ENCODE measurements around the gene ALG14.
A peak's percentile ranks its signal among the peaks of the same experiment; 100 is the strongest.

ALG14 gene

DNA sequence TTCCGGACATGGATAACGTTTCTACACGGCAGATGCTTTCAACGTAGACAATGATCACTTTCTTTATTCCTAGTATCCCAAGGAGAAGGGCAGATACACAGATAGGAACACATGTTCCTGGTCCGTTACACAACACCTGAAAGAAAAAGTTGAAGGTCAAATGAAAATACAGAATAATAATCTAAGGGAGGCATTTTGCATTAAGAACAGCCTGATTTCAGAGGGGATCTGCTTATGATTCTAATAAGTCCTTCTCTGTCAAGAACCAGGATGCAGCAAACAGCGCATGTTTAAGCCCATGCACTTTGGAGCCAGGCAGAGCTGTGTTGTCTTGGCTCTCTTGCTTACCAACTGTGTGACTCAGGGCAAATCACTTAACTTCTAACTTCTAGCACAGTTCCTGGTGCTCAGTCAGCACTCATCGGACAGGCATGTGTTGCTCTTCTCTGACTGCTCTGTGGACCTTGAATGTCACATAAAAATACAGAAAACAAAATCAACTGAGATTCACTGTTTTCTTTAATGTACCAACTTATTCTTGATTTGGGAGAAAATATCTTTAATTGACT lies 89.5 kb downstream of the ALG14 start:
- no peak overlapping the region for H3K4me3 ChIP-seq (ENCODE audit: low read depth, low read length)
- peak; percentile 72 for DNase-seq (ENCODE audit: low read depth, low spot score)
- in situ Hi-C loops (cut with HindIII; ENCODE audit: low sequenced_read_pairs) = no loop called here
- no peak for TF ChIP-seq CTCF (IDR thresholded peaks at IDR 0.05; ENCODE audit: low read depth, low read length)

DNA sequence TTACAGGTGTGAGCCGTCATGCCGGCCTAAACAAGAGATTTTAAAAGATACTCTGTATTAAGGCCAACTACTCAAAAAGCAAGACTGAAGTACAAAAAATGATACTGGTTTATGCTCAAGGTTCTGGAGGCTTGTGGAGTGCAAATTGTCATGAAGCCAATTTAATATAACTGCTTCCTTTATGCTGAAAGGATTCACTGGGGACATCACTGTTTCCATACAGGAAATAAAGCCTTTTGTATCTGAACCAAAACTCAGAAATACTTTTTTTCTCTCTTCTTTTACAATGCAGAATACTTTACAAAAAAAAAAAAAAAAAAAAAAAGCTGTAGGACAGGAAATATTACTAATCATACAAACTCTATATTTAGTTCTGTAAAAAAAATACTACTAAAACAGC lies 90.4 kb downstream of the ALG14 start:
- TF ChIP-seq CTCF (IDR thresholded peaks at IDR 0.05; ENCODE audit: low read depth, low read length) = no peak
- in situ Hi-C loops (cut with HindIII; ENCODE audit: low sequenced_read_pairs) = no loop called here
- DNase-seq (ENCODE audit: low read depth, low spot score) = no peak
- no peak overlapping the region for H3K4me3 ChIP-seq (ENCODE audit: low read depth, low read length)

GRCh38 chr1:94981575-94981973 lies 91.2 kb downstream of the ALG14 start:
- DNase-seq (ENCODE audit: low read depth, low spot score) = no peak
- H3K4me3 ChIP-seq (ENCODE audit: low read depth, low read length) = no peak overlapping the region
- no peak for TF ChIP-seq CTCF (IDR thresholded peaks at IDR 0.05; ENCODE audit: low read depth, low read length)
- in situ Hi-C loops (cut with HindIII; ENCODE audit: low sequenced_read_pairs) = no loop called here

GRCh38 chr1:94980582-94981574 lies 91.9 kb downstream of the ALG14 start:
- no peak for TF ChIP-seq CTCF (IDR thresholded peaks at IDR 0.05; ENCODE audit: low read depth, low read length)
- DNase-seq (ENCODE audit: low read depth, low spot score) = no peak
- H3K4me3 ChIP-seq (ENCODE audit: low read depth, low read length) = no peak overlapping the region
- in situ Hi-C loops (cut with HindIII; ENCODE audit: low sequenced_read_pairs) = no loop called here

DNA sequence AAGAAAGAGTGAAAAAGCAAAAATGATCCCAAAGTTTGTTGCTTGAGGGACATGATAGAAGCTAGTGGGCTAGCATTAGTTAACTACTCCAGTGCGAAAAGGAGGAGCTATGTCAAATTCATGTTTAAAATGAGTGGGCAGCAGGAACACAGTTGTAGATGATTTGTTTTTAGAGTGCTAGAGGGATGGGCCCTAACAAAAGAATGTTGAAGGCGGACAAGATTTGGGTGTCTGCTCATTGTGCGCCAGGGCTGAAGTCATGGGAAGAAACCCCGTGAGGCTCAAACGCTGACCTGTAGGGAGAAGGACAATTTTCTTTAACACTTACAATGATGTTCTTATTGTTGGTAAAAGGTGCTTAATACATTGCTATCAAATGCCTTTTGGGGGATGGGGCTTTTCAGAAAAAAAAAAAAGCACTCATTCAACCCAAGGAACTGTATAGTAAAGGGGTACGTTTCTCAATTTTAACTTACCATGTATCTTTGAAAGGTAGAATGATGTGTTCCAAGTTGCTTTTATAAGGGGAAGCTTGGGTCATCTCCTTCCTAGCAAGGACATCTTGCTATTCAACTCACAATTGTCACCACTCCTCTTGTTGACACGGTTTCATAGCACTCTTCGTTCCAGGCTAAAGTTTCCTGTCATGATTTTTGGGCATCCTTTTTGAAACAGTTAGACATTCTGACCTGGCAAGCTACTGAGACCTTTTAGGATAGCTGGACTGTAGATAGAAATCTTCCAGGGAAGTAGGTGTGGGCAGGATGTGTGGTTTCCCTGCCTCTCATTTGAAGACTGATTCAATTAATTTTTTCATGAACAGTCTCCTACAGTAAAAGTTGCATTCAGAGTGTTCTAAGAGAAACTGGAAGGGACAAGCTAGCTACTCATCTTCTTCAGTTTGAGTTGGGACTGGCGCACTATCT lies 92.8 kb downstream of the ALG14 start:
- H3K4me3 ChIP-seq (ENCODE audit: low read depth, low read length) = no peak overlapping the region
- DNase-seq (ENCODE audit: low read depth, low spot score) = no peak
- no peak for TF ChIP-seq CTCF (IDR thresholded peaks at IDR 0.05; ENCODE audit: low read depth, low read length)
- in situ Hi-C loops (cut with HindIII; ENCODE audit: low sequenced_read_pairs) = no loop called here

GRCh38 chr1:94979131-94979530 lies 93.6 kb downstream of the ALG14 start:
- no peak for DNase-seq (ENCODE audit: low read depth, low spot score)
- H3K4me3 ChIP-seq (ENCODE audit: low read depth, low read length) = no peak overlapping the region
- in situ Hi-C loops (cut with HindIII; ENCODE audit: low sequenced_read_pairs) = no loop called here
- TF ChIP-seq CTCF (IDR thresholded peaks at IDR 0.05; ENCODE audit: low read depth, low read length) = no peak

All from astrocyte of the spinal cord (primary cell).